SW480 (cell line): ENCODE data around the gene KIF27.
"Not testable (repeated sequence)": the region's sequence is repeated elsewhere in the genome, so short reads cannot be mapped to it uniquely, and the experiment has no call there.

Source experiments
- DNase-seq: peaks from one replicate; pipeline ENCODE4 v3.0.0-alpha.2; 2016; ENCODE audit warnings: low spot score

Gene KIF27

GRCh38 chr9:83803941-83804340, 117.3 kb downstream of the KIF27 start:
- not testable (repeated sequence) for DNase-seq

GRCh38 chr9:83800236-83801033, 120.8 kb downstream of the KIF27 start:
- no peak for DNase-seq

GRCh38 chr9:83794051-83794450, 127.2 kb downstream of the KIF27 start:
- DNase-seq: no peak

- no peak for DNase-seq
These were observed 128.5 kb downstream of the KIF27 start for GRCh38 chr9:83792746-83793145.
